GM21447 (cell line): ENCODE data around the gene ANO5.

Experiments used
- ATAC-seq: cut with Tn5 transposase; IDR thresholded peaks from one replicate; pipeline ENCODE4 v1.9.1; 2021; ENCODE audit not compliant: unreplicated experiment

ANO5 gene, protein sequence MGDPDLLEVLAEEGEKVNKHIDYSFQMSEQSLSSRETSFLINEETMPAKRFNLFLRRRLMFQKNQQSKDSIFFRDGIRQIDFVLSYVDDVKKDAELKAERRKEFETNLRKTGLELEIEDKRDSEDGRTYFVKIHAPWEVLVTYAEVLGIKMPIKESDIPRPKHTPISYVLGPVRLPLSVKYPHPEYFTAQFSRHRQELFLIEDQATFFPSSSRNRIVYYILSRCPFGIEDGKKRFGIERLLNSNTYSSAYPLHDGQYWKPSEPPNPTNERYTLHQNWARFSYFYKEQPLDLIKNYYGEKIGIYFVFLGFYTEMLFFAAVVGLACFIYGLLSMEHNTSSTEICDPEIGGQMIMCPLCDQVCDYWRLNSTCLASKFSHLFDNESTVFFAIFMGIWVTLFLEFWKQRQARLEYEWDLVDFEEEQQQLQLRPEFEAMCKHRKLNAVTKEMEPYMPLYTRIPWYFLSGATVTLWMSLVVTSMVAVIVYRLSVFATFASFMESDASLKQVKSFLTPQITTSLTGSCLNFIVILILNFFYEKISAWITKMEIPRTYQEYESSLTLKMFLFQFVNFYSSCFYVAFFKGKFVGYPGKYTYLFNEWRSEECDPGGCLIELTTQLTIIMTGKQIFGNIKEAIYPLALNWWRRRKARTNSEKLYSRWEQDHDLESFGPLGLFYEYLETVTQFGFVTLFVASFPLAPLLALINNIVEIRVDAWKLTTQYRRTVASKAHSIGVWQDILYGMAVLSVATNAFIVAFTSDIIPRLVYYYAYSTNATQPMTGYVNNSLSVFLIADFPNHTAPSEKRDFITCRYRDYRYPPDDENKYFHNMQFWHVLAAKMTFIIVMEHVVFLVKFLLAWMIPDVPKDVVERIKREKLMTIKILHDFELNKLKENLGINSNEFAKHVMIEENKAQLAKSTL

DNA sequence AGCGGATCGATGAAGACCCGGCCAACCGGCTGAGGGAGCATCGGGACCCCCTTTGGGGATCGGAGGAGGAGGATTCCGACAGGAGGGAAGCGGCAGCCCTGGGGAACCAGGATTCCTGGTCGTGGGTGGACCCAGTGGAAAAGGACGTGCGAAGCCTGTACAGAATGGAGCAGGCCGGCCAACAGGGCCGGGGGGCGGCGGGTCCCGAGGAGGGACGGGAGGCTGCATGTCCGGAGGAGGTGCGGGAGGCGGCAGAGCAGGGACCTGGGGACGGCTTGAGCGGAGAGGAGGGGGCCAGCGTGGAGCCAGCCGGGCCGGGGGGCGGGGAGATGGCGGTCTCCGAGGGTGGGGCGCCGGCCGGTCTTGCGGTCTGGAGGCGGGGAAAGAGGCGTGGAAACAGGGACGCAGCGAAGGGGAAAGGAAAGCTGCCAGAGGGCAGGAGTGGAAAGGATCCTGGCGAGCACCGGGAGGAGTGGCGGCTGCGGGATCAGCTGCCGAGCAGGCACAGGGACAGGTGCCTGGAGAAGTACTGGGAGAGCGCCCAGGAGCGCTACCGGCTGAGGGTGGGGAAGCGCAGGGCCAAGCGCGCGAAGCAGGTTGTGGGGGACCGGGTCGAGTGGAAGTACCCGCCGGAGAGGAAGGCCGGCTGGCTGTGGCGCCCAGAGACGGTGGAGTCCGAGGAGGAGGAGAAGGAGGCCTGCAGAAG lies at the start of gene ANO5:
Gene ANO5, plus strand, starts transcription at position 444 of the 706 bp plus-strand sequence. CDS start 408 bp downstream, outside the sequence.
- no peak for ATAC-seq

DNA sequence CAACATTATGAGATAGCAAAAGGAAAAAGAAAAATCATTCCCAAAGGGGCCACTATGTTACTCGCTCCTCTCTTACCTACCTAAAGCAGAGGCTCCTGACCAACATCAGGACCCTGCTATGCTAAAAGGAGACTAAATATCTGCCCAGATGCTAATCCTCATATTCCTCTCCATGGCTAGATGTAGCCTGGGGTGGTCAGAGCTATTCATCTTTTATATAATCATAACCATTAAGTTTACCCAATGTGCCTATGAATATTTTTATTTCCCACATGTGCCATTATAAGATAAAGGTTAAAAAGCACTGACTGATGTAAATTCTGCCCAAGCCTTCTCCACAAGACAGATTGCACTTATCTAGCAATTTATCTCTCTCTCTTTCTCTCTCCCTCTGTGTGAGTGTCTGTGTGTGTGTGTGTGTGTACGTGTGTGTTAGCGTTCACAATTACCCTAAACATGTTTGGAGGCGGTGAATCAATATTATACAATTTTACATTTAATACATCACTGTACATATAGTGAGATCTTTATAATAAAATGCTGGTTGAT lies 41.2 kb upstream of the ANO5 start:
- no peak for ATAC-seq

DNA sequence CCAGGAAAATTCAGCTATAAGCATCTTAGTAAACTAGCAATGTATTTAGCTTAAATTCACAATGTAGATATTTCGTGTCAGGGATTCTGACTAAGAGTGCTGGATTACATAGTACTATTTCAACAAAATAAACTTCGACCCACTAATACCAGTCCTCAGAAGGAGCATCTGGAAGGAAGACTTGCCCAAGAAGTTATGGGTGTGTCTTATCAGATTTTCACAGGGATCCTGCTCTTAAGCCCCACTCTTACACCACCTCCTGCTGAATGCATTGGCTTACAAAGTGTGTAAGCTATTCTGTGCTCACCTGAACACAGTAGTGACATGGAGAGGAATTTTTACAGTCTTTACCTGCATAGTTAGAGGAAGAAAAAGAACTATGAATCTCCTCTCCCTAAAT lies 35.4 kb upstream of the ANO5 start:
- ATAC-seq = no peak

DNA sequence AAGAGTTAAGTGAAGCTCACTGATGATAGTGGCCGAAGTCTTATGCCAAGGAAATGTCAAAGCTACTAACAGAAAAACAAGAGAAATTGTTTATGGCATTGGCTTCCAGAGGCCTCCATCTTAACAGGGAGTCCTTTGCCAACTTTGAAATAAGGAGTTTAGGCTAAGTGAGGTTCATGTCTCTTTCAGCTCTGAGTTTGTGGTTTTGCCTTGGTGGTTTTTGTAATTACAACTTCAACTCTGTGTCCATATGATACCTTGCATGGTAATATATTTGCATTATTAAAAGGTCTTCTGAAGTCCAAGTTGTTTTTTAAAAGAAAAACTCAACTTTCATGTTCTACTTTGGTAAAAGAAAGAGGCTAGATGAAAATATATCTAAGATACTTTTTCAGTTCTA lies 31.4 kb upstream of the ANO5 start:
- ATAC-seq = no peak

DNA sequence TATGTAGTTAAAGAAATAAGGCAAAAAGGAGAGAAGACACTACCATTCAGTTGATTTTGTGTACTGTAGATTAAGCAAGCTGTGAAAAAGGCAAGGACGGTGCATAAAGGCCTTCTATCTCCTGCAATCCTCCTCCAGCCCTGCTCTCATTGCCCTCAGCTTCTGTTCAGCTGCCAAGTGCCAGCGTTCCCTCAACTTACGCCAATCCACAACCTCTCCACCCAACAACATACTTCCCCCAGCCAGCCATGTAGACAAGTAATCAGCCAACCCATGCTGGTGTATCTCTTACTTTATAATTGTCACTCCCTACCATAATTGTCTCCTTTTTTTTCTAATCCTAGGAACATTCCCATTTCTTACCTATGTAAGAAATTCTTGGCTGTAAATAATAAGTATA lies 30.1 kb upstream of the ANO5 start:
- ATAC-seq = no peak

DNA sequence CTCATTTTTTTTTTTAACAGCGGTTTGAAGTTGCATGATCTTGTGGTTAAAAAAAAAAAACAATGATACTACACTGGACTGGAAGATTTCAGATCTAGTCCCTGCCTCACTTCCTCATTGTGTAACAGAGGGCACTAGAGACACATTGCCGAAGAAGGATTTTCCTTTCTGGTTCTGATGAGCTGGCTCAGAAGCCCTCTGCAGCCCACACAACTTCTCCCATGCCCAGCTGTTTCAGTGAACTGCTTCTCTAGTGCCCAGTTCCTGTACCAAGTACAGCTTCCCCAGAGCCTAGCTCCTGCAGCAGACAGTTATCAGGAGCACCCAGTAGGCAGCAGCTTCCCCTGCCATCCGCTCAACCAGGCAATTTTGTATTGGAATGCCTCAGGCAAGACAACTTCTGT lies 29.5 kb upstream of the ANO5 start:
- no peak for ATAC-seq

DNA sequence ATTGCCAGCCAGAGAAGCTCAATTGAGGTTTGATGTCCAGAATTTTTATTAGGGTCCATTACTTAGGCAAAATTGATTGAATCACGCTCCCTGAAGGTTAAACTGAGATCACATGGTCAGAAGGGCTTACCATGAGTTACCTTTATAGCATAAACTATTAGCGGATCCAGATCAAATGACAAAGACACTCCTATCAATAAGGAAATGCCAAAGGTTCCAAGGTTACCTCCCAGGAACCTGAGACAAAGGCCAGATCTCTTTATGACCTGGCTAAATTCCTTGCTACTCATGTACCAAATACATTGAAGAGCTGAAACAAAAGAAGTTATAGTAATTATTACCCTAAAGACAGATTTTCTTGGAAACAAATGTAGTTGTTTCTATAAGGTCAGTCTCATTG lies 27.8 kb upstream of the ANO5 start:
- no peak for ATAC-seq

DNA sequence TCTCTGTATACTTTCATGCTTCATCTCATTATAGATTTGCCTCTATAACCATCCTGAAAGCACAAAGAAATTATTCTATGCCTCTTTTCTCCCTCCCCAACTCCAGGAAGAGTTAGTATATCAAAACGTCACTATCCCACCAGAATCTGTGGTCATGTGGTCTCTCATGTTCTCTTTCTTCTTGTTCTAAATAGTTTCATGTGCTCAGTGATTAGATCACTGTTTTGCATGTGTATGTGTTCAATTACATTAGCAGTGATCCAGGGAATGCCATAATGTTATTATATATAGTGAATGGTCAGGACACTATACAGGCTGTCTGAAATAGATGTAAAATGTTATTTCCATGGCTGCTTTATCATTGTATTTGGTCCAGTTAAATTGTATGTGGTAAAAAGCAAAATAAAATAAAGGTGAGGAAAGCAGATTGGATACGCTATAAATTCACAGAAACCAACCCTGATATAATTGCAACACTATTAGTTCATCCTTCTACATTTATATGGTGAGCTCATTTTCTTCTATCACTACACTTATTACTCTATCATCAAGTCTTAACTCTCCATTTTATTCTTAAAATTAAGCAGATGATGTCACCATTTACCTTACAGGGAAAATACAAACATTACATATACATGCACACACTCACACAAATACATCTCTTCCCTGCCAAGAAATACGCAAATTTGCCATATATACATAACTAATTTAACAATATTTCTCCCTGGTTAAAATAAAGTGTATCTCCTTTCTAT lies 26.9 kb upstream of the ANO5 start:
- ATAC-seq = no peak

DNA sequence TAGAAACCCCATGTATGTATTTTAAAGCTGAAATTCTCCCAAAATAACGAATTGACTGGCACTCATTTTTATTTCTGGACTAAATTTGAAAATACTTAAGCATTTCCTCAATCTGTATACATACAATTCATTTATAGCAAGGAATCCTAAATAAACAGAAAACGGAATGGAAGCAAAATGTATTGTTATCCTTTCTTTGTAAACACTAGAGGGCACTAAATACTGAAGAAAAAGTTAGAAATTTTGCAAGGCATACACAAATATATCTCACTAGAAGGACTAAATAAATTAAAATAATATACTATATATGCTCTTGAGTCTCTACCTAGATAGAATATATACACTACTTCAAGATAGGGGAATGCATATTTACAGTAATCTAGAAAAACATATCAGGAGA lies 23.1 kb upstream of the ANO5 start:
- ATAC-seq = no peak

DNA sequence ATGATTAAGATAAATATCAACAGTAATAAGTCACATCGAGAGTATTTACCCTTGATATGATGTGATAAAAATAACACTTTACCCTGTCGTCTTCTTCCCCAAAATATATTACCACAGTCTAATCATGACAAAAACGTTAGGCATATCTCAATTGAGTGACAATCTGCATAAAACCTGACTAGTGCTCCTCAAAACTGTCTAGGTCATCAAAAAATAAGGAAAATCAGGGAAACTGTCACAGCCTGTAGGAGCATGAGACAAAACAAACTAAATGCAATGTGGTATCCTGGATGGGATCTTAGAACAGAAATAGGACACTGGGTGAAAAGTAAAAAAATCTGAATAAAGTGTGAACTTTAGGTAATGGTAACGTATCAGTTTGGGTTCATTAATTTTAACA lies 19.4 kb upstream of the ANO5 start:
- no peak for ATAC-seq

DNA sequence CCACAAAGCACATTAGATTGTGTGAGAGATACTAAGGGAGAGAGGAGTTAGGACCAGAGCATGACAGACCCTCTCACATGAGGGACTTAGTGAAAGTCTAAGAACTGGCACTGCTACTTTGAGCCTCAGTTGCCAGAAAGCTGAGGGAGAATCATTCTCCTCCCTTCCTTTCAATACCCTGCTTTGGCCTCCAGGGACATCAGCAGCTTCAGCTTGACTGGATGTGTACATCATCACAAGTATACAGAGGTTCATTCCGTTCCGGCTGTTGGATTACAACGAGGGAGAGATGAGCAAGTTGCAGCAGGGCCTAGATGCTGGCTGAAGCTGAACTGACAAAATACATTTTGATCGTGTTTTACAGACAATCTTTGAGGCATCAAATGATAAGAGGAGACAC lies 15.7 kb upstream of the ANO5 start:
- no peak for ATAC-seq

DNA sequence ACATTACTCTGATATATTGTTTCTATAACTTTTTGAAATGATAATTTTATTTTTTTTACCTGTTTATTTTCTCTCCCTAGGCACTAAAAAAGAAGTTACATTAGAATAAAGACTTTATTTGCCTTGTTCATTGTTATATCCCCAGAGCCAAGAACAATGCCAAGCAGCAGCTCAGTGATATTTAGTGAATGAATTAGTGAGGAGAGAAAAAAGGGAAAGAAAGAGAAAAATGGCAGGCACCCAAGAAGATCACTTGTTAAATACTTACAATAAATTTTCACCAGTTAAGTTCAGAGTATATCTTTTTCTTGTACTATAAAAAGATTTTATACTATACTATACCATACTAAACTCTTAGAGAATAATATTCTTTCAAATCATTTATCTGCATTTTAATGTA lies 13.3 kb upstream of the ANO5 start:
- ATAC-seq = no peak

DNA sequence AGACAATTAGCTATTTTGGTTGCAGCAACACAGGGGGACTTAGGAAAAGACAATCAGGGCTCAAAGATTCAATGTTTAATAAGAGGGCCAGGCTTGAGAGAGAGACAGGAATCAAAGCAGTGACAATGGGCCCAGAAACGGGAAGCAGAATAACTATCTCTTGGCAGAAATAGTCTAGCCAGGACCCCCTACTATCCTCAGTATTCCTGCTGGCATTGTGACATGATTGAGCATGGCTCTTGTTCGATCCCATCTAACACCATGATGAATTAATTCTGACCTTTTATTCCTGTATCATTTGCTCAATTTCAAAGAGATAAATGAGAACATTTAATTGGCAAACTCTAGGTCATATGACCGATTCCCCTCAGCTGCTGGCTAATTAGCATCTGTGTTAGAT lies 12.8 kb upstream of the ANO5 start:
- ATAC-seq = no peak

DNA sequence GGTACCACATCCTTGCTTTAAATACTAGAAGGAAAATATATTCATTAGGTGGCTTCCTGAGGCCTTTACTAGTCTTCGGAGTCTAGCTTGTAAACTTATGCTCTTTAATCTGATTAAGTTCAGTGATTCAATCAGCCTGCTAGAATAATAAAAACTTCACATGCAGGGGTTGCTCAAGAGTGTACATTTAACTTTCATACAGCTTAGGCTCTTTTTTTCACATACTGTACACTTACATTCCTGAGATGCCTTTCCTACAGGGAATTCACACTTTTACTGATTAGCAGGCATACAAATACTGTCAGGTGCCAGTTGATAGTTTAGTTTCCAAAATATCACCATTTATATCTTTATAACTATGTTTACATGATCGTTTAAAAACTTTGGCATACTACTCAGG lies 3.2 kb upstream of the ANO5 start:
- ATAC-seq = no peak

DNA sequence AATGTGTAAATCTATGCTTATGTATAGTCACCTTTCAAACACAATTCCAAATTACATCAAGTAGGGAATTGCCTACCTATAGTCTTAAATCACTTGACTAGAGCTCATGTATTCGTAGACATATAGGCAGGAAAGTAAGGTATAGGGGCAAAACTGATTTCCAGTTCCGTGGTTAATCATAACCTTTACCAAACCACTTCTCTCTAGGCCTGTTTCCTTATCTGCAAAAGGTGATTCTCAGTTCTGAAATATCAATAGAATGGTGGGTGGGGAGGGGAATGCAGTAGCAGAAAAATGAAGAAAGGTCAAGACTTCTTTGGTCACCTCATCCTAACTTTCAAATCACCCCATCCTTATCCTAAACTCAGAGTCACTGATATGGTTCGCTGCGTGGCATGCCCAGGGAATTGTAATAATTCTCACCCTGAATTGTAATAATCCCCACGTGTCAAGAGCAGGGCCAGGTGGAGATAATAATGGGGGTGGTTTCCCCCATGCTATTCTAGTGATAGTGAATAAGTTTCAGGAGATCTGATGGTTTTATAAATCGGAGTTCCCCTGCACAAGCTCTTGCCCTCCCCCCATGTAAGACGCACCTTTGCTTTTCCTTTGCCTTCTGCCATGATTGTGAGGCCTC lies 1.9 kb upstream of the ANO5 start:
- no peak for ATAC-seq

DNA sequence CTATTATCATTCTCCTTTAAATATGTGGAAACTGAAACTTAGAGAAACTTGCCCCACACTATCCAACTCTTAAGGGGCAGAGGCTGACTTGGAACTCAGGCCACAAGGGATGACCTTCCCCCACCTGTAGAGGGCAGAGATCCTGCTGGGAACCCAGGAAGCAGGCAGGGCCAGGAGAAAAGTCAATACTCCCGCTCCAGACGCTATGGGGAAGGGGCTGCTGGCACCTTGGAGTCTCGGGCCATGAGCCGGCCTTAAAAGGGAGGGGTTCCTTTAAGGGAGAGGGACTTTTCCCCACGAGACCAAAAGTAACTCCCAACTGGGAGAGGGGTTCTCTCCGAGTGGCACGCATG lies 620 bp upstream of the ANO5 start:
- no peak for ATAC-seq

DNA sequence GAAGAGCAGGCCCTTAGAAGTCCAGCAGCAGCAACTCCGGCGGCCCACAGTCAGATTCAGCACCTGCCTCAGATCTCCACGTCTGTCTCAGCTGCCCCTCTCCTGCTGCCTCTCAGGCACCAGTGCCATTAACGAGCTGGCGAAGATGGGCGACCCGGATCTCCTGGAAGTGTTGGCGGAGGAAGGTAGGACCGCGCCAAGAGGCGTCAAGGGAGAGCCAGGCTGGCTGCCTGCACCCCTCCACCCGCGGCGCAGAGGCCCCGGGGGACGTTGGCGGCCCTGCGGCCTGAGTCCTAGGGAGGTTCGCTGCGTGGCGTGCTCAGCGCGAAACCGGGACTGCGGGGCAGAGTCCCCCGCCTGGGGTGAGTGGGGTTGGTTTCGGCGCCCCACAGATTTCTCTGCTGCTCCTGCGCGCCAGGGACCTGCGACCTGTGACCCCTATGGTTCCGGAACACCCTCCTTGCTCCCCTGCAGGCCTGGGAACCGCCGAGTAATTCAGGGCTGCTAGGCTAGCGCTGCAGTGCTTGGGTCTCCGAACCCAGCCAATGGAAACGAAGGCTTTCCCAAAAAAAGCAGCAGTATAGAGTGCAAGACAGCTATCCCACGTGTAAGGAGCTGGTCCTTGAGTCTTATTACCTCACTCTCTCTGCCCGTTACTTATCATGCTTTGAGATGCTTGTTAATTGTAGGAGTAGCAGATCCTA lies 615 bp downstream of the ANO5 start:
- no peak for ATAC-seq

DNA sequence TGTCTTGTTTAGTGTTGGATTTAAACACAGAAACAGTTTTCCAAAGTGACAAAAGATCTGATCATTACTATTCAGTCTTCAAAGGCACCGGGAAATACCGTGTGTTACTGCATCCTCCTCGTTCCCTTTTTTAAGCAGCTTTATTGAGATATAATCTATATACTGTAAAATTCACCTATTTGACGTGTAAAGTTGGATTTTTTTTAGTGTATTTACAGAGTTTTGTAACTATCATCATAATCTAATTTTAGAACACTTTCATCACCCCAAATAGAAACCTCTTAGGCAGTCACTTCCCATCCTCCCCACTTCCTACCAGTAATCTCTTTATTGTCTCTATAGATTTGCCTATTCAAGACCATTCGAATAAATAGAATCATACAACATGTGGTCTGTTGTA lies 1.4 kb downstream of the ANO5 start:
- ATAC-seq = no peak

DNA sequence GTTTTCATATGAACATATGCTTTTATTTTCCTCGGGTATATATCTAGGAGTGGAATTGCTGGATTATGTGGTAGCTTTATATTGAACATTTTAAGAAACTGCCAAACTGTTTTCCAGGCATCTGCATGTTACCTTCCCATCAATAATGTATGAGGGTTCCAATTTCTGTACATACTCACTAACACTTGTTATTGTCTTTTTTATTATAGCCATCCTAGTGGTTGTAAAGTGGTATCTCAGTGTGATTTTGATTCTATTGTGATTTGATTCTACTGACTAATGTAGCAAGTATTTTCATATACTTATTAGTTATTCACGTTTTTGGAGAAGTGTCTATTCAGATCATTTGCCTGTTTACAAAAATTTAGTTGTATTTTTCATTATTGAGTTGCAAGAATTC lies 2.0 kb downstream of the ANO5 start:
- ATAC-seq = no peak
